GM13976 (cell line): ENCODE results near the gene COQ6.

Source experiments
- DNase-seq: peaks from one replicate; pipeline ENCODE4 v3.0.0; 2012; ENCODE audit warnings: low spot score
- CTCF ChIP-seq: IDR thresholded peaks from 2 replicates; pipeline ENCODE4 v1.5.1; 2012; ENCODE audit warnings: borderline replicate concordance, mild to moderate bottlenecking; ENCODE audit not compliant: insufficient read depth; ENCODE audit errors: extremely low read depth, missing control alignments, control extremely low read depth
- in situ Hi-C: fragments of 300-500 bp; cut with MboI; formaldehyde crosslinking; loops from one replicate; pipeline ENCODE4 v1.12.0; 2022; ENCODE audit warnings: low sequenced_read_pairs, mixed read lengths, inconsistent platforms; ENCODE audit not compliant: unreplicated experiment

COQ6 gene

DNA sequence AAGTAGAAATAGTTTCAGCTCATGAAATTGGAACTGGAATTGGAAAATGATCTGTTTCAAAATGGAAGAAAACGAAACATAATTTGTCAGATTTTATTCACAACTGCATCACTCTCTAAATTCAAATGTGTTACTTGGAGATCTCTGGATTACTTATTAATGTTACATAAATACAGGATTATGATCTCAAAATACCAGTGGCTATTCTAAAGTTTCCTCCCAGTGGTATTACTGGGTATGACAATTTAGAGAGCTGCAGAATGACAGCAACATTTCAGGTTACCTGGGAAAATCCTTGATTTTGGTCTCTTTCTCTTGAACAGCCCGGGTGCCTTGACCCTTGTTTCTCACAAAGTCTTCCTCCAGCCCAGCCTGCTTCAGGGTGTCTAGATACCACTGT lies 14.4 kb upstream of the COQ6 start:
- no peak for TF ChIP-seq CTCF
- in situ Hi-C loops, result no loop called here
- no peak for DNase-seq

DNA sequence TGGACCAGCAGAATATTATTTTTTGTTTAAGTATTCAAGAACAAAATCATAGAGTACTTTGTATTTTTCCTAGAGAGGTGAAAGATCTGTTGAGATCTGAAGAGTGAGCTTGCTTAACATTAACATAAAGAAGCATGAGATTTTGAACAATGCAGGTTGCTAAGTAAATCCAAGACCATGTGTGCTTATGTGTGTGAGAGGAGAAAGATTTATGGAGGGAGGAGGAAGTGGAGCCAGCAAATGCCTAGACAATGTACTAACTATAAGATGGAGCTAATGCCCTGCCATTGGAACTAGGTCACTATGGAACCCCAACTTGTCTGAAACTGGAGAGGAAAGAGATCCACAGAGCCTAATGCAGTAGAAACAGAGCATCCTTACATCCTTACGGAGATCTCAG lies 13.6 kb upstream of the COQ6 start:
- in situ Hi-C loops, result no loop called here
- TF ChIP-seq CTCF, result no peak
- DNase-seq, result no peak

DNA sequence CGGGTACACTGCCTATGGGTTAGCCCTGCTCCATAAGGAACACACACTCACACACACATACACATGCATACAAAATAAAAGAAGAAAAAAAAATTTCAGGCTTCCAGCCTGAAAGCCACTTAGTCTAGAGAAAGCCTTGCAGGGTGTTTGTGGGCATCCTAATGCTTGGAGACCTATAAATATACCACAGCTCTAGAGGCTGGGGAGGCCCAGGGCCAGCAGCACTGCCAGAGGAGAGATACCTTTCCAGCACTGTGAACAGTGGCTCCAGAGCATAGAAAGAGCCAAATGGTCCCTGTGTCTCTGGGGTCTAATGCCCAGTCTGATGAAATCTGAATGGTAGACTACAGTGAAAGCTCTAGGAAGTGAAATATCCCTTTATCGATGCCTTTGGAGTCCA lies 13.1 kb upstream of the COQ6 start:
- no peak for TF ChIP-seq CTCF
- no peak for DNase-seq
- in situ Hi-C loops, result no loop called here

GRCh38 chr14:73942180-73942579 lies 7.9 kb upstream of the COQ6 start:
- DNase-seq, result no peak
- in situ Hi-C loops, result no loop called here
- no peak for TF ChIP-seq CTCF

- in situ Hi-C loops, result no loop called here
- no peak for DNase-seq
- TF ChIP-seq CTCF, result no peak
Measured at GRCh38 chr14:73943083-73943482, 7.0 kb upstream of the COQ6 start.

DNA sequence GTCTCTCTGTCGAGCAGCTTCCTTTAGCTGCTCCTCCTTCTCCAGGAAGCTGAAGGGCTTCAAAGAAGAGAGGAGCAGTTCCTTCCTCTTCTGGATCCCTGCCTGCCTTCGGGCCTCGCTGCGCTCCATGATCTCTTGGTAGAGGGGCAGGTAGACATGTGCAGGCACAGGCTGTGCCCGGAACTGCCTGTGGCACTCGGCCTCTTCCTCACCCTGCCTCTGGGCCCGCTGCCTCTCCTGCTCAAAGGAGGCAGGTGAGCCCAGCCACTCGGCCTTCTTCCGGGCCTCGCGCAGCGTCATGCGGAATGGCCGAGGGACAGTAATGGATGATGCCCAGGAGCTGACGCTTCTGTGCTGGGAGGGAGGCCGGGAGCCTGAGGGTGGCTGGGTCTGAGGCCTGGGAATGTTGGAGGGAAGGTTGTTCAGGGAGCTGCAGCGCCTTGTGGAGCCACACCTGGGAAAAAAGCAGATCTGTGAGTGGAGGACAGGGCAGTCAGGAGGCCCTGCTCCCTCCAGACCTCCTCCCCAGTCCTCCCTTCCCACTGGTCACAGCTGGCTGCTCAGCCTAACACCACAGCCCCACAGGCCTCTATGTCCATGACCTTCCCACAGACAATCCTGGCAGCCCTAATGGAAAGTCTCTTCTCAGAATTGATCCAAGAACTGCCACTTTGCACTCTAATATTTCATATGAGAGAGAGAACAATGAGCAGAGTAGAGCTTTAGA lies 5.5 kb upstream of the COQ6 start:
- in situ Hi-C loops, result no loop called here
- no peak for DNase-seq
- TF ChIP-seq CTCF, result no peak
